22Rv1 (cell line): ENCODE data around the gene DPF3.

Source experiments
- ZFX ChIP-seq: fragments of 450-650 bp; IDR thresholded peaks from 2 replicates; pipeline ENCODE4 v1.6.1; 2017; ENCODE audit warnings: antibody characterized with exemption, borderline replicate concordance
- TF ChIP-seq, protein P1 (sequence below): fragments of 450-650 bp; IDR thresholded peaks from 2 replicates; pipeline ENCODE4 v1.5.1; 2017; ENCODE audit warnings: mild to moderate bottlenecking

DNA sequence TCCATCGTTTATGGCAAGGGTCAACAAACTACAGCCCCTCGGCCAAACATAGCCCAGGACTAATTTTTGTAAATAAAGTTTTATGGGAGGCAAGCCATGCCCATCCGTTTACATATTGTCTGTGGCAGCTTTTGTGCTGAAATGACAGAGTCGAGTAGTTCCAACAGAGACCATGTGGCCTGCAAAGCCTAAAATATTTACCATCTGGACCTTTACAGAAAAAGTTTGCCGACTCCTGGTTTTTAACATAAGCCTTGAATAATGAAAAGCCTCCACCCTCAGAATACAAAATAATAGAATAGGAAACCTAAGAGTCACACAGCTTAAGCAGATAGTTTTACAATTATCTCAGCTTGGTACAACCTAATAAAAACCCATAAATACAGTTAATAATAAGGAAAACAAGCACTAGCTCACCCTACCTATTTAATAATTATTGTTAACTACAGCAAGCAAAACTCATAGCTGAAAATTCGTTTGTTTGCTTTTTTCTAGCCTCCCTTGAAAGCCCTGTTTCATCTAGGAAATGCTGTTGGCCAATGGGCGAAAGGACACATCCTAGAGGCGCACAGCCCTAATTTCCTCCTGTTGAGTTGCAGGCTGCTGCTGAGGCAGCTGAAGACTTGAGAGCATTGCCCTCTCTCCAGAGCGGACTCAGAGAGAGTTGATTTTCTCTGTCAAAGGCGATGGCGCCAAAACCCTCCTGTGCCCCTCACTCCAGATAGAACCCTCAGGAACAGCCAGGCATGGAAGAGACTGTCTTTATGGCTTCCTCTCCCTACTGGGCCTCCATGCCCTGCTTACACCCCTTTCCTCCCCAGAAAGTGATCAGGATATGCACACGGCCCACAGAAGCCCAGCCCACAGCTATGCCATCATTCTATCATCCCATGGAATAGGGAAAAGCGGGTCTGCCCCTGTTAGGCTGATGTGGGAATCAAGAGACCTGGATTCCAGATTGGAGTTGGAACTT is 107.2 kb downstream of the DPF3 start:
- TF ChIP-seq, protein P1, sequence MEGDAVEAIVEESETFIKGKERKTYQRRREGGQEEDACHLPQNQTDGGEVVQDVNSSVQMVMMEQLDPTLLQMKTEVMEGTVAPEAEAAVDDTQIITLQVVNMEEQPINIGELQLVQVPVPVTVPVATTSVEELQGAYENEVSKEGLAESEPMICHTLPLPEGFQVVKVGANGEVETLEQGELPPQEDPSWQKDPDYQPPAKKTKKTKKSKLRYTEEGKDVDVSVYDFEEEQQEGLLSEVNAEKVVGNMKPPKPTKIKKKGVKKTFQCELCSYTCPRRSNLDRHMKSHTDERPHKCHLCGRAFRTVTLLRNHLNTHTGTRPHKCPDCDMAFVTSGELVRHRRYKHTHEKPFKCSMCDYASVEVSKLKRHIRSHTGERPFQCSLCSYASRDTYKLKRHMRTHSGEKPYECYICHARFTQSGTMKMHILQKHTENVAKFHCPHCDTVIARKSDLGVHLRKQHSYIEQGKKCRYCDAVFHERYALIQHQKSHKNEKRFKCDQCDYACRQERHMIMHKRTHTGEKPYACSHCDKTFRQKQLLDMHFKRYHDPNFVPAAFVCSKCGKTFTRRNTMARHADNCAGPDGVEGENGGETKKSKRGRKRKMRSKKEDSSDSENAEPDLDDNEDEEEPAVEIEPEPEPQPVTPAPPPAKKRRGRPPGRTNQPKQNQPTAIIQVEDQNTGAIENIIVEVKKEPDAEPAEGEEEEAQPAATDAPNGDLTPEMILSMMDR = no peak
- TF ChIP-seq ZFX = no peak
